HUES48 (cell line): ENCODE results near the gene DRD3.

ENCODE experiments used
- H3K27ac ChIP-seq: one replicate; pipeline ENCODE4 v1.7.0; 2013; ENCODE audit warnings: low read depth, low read length, inconsistent platforms
- H3K27me3 ChIP-seq: 2 replicates; pipeline ENCODE4 v1.6.1; 2013; ENCODE audit warnings: mild to moderate bottlenecking, low read length; ENCODE audit not compliant: control insufficient read depth, insufficient read depth
- H3K36me3 ChIP-seq: 2 replicates; pipeline ENCODE4 v1.6.1; 2013; ENCODE audit warnings: low read length; ENCODE audit not compliant: control insufficient read depth, insufficient read depth
- H3K4me1 ChIP-seq: 2 replicates; pipeline ENCODE4 v1.6.1; 2013; ENCODE audit warnings: mild to moderate bottlenecking, low read length; ENCODE audit not compliant: control insufficient read depth, insufficient read depth
- H3K4me3 ChIP-seq: 2 replicates; pipeline ENCODE4 v1.5.1; 2013; ENCODE audit warnings: mild to moderate bottlenecking, low read depth, low read length
- H3K9ac ChIP-seq: 2 replicates; pipeline ENCODE4 v1.6.1; 2013; ENCODE audit warnings: mild to moderate bottlenecking, low read depth, low read length, moderate library complexity
- H3K9me3 ChIP-seq: 2 replicates; pipeline ENCODE4 v1.6.1; 2013; ENCODE audit warnings: low read length; ENCODE audit not compliant: control insufficient read depth, insufficient read depth

Gene DRD3

GRCh38 chr3:114079761-114080160 is 99.1 kb downstream of the DRD3 start:
- Histone ChIP-seq H3K9ac (no peak overlapping the region), H3K9me3 (no peaks in the 10 kb centered on the region), H3K4me3 (no peak overlapping the region), H3K36me3 (peaks cover 96% of the 10 kb centered on the region), H3K4me1 (no peaks in the 10 kb centered on the region), H3K27ac (no peak overlapping the region), H3K27me3 (no peaks in the 10 kb centered on the region)

GRCh38 chr3:114078126-114078525 is 100.7 kb downstream of the DRD3 start:
- Histone ChIP-seq H3K36me3 (peaks cover 98% of the 10 kb centered on the region), H3K4me1 (no peaks in the 10 kb centered on the region), H3K9ac (no peak overlapping the region), H3K4me3 (no peak overlapping the region), H3K9me3 (no peaks in the 10 kb centered on the region), H3K27me3 (no peaks in the 10 kb centered on the region), H3K27ac (no peak overlapping the region)
